Thoracic aorta (tissue), 2 donors: ENCODE measurements around the gene CORO1C. TPM values are rescaled to one million over a fixed set of nuclear protein-coding genes. Genes with fewer than 3 reads are reported as not detected.

Source experiments
- ATAC-seq: fragments of 150-250 bp; one replicate; pipeline ENCODE4 v1.8.0; 2017; ENCODE audit warnings: low read depth; ENCODE audit not compliant: insufficient number of reproducible peaks, low FRiP score
- DNase-seq: peaks from one replicate; pipeline ENCODE4 v3.0.0-alpha.2; 2020; ENCODE audit warnings: low spot score
- H3K27ac ChIP-seq, 2 donors: fragments of 200-600 bp; sonication (generic); 1 replicate in 1 of 2; 2 replicates in 1 of 2; pipeline ENCODE4 v1.5.1; 2016; ENCODE audit warnings: mild to moderate bottlenecking in 2 of 2, moderate library complexity in 2 of 2
- H3K27me3 ChIP-seq: fragments of 200-600 bp; sonication (generic); replicated peaks from 2 replicates; pipeline ENCODE4 v1.6.0; 2016; ENCODE audit warnings: mild to moderate bottlenecking; ENCODE audit not compliant: insufficient read depth
- H3K36me3 ChIP-seq: fragments of 200-600 bp; sonication (generic); one replicate; pipeline ENCODE4 v1.5.1; 2016
- H3K4me1 ChIP-seq, 2 donors: fragments of 200-600 bp; sonication (generic); 1 replicate in 1 of 2; 2 replicates in 1 of 2; pipeline versions ENCODE4 v1.5.1 to v1.6.0; 2016; ENCODE audit warnings: low read depth in 2 of 2, mild to moderate bottlenecking in 1 of 2; ENCODE audit not compliant: control insufficient read depth in 1 of 2
- H3K4me3 ChIP-seq: fragments of 200-600 bp; sonication (generic); 2 replicates; pipeline ENCODE4 v1.5.1; 2016; ENCODE audit warnings: mild to moderate bottlenecking
- H3K9me3 ChIP-seq: fragments of 200-600 bp; sonication (generic); 2 replicates; pipeline ENCODE4 v1.5.1; 2016
- CTCF ChIP-seq: fragments of 200-600 bp; sonication (generic); IDR thresholded peaks from one replicate; pipeline ENCODE4 v1.5.1; 2019; ENCODE audit warnings: antibody characterized with exemption
- total RNA-seq, 2 donors: library from RNA; depleted of rRNA; stranded (reverse); fragments of >200 nt; gene quantifications; one replicate each; pipeline versions ENCODE4 v1.1.0 to v1.2.3, GENCODE V29; 2016

Gene CORO1C
- total RNA-seq, 2 donors from 2014 or later: 157 to 208 TPM

GRCh38 chr12:108761226-108761625 lies 29.9 kb upstream of the CORO1C start:
- no peaks in the 10 kb centered on the region for H3K36me3 ChIP-seq
- no peak overlapping the region for H3K27ac ChIP-seq
- H3K9me3 ChIP-seq: no peaks in the 10 kb centered on the region
- no peak for ATAC-seq
- no peaks in the 10 kb centered on the region for H3K4me1 ChIP-seq
- TF ChIP-seq CTCF: no peak
- H3K27me3 ChIP-seq: no peaks in the 10 kb centered on the region
- no peak for DNase-seq
- H3K4me3 ChIP-seq: no peak overlapping the region

- no peak for ATAC-seq
- H3K27me3 ChIP-seq: no peaks in the 10 kb centered on the region
- H3K36me3 ChIP-seq: no peaks in the 10 kb centered on the region
- no peaks in the 10 kb centered on the region for H3K4me1 ChIP-seq
- no peaks in the 10 kb centered on the region for H3K9me3 ChIP-seq
- no peak overlapping the region for H3K27ac ChIP-seq
- TF ChIP-seq CTCF: no peak
- DNase-seq: no peak
- H3K4me3 ChIP-seq: no peak overlapping the region
These were observed 28.6 kb upstream of the CORO1C start for GRCh38 chr12:108759924-108760323.

- no peak overlapping the region for H3K4me3 ChIP-seq
- no peaks in the 10 kb centered on the region for H3K27me3 ChIP-seq
- ATAC-seq: no peak
- no peak for TF ChIP-seq CTCF
- no peak overlapping the region for H3K27ac ChIP-seq
- no peaks in the 10 kb centered on the region for H3K9me3 ChIP-seq
- H3K4me1 ChIP-seq: no peaks in the 10 kb centered on the region
- H3K36me3 ChIP-seq: no peaks in the 10 kb centered on the region
- no peak for DNase-seq
These were observed 26.5 kb upstream of the CORO1C start for GRCh38 chr12:108757856-108758255.

- no peak for TF ChIP-seq CTCF
- H3K27me3 ChIP-seq: no peaks in the 10 kb centered on the region
- no peak overlapping the region for H3K27ac ChIP-seq
- DNase-seq (no peak), ATAC-seq (no peak)
- no peaks in the 10 kb centered on the region for H3K9me3 ChIP-seq
- no peak overlapping the region for H3K4me3 ChIP-seq
- H3K4me1 ChIP-seq: no peaks in the 10 kb centered on the region
- H3K36me3 ChIP-seq: no peaks in the 10 kb centered on the region
These were observed 25.1 kb upstream of the CORO1C start for GRCh38 chr12:108756421-108756820.

- H3K9me3 ChIP-seq: no peaks in the 10 kb centered on the region
- ATAC-seq: no peak
- no peak for TF ChIP-seq CTCF
- H3K36me3 ChIP-seq: no peaks in the 10 kb centered on the region
- H3K4me3 ChIP-seq: no peak overlapping the region
- no peaks in the 10 kb centered on the region for H3K27me3 ChIP-seq
- H3K27ac ChIP-seq: no peak overlapping the region
- H3K4me1 ChIP-seq: no peaks in the 10 kb centered on the region
- DNase-seq: no peak
These were observed 24.2 kb upstream of the CORO1C start for GRCh38 chr12:108755481-108755880.
